ENCODE data around the gene SLC2A9. TPM values are rescaled to one million over a fixed set of nuclear protein-coding genes. Genes with fewer than 3 reads are reported as not detected.

SLC2A9 gene
- total RNA-seq, 1 donor from 2014 or later: 19.0 TPM

DNA sequence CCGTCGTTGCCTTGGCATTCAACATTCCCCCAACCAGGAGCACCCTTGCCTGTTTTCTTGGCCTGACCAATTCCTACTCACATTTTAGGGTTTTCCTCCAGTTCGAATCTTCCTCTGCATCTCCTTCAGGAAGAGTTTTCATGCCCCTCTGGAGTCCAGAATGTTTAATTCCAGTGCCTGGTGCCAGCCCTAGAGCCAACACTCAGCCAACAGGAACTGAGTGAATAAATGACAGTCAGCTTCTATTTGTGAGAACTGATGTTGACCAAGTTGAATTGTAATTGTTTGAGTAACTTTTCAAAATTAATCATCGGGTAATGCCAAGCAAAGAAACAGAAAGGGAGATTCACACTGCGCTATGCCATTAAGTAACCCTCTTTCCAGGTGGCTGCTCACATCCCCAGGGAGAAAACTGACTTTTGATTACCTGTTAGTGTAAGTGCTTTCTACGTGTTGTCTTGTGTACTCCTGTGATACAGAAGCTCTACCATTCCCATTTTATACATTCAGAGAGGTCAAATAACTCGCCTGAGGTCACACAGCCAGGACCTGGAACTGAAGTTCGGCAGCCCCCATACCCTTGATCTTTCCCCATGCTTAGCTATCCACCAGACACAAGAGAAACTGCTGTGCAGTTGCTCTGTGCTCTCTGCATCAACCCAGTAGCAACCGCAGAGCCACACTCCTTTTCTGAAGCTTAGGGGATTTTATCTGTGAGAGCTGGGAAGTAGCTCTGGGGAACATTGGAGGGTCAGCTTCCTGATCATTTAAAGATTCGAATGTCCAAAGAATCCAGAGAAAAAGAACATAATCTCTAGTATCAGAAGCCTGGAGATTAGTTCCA, 19.0 kb upstream of the SLC2A9 start:
- no peak overlapping the region for H3K4me3 ChIP-seq
- no peaks in the 10 kb centered on the region for H3K27me3 ChIP-seq
- H3K27ac ChIP-seq: no peak overlapping the region
- no peak for ATAC-seq
- no peaks in the 10 kb centered on the region for H3K4me1 ChIP-seq
- TF ChIP-seq, protein P1, sequence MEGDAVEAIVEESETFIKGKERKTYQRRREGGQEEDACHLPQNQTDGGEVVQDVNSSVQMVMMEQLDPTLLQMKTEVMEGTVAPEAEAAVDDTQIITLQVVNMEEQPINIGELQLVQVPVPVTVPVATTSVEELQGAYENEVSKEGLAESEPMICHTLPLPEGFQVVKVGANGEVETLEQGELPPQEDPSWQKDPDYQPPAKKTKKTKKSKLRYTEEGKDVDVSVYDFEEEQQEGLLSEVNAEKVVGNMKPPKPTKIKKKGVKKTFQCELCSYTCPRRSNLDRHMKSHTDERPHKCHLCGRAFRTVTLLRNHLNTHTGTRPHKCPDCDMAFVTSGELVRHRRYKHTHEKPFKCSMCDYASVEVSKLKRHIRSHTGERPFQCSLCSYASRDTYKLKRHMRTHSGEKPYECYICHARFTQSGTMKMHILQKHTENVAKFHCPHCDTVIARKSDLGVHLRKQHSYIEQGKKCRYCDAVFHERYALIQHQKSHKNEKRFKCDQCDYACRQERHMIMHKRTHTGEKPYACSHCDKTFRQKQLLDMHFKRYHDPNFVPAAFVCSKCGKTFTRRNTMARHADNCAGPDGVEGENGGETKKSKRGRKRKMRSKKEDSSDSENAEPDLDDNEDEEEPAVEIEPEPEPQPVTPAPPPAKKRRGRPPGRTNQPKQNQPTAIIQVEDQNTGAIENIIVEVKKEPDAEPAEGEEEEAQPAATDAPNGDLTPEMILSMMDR (IDR thresholded peaks at IDR 0.05): no peak
- H3K36me3 ChIP-seq: no peaks in the 10 kb centered on the region
- intact Hi-C loops (cut with DNase I): no loop called here
- DNase-seq: no peak
- H3K9me3 ChIP-seq: no peaks in the 10 kb centered on the region

DNA sequence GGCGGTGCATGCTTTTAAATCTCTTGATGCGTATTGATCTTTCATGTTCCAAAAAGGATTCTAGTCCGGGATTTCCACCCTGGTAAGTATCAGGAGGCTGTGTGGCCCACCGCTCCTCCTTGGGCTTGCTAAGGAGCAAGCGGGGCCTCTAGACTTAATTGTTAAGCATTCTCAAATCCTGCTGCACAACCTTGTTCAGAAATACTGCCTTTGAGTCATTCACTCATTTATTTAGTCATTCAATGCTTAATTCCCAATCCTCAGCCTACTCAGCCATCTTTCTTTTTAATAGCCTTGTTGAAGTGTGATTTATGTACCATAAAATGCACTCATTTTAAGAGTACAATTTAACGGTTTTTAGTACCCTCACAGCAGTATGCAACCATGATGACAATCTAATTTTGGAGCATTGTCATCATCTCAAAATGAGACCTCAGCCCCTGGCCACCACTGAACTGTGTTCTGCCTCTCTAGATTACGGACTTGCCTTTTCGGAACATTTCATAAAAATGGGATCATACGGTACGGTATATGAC, 15.6 kb upstream of the SLC2A9 start:
- Histone ChIP-seq H3K27me3 (no peaks in the 10 kb centered on the region), H3K36me3 (no peaks in the 10 kb centered on the region), H3K4me3 (no peak overlapping the region), H3K27ac (no peak overlapping the region), H3K4me1 (peaks cover 15% of the 10 kb centered on the region), H3K9me3 (no peaks in the 10 kb centered on the region)
- TF ChIP-seq, protein P1 (IDR thresholded peaks at IDR 0.05): no peak
- intact Hi-C loops (cut with DNase I): no loop called here
- no peak for ATAC-seq
- DNase-seq: no peak

DNA sequence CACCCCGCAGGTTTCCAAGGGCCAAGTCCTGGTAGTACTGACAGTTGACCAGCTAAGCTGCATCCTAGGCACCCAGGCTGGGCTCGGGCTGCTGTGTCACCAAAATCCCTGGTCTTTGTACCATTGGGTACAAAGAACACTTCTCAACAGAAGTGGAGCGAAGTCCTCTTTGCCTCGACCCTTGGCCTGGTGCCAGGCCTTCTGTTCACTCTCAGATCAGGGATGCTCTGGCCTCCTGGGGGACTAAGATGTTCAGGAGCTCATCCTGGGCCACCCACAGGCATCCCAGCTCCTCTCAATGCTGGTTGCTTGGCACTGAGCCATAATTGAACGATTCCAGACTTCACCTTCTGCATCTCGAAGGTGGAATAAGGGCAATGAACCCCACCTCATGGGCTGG, 13.8 kb upstream of the SLC2A9 start:
- Histone ChIP-seq H3K27ac (no peak overlapping the region), H3K27me3 (no peaks in the 10 kb centered on the region), H3K4me3 (no peak overlapping the region), H3K9me3 (no peaks in the 10 kb centered on the region), H3K4me1 (peaks cover 24% of the 10 kb centered on the region), H3K36me3 (no peaks in the 10 kb centered on the region)
- TF ChIP-seq, protein P1 (IDR thresholded peaks at IDR 0.05): no peak
- DNase-seq (no peak), ATAC-seq (no peak)
- intact Hi-C loops (cut with DNase I): no loop called here

DNA sequence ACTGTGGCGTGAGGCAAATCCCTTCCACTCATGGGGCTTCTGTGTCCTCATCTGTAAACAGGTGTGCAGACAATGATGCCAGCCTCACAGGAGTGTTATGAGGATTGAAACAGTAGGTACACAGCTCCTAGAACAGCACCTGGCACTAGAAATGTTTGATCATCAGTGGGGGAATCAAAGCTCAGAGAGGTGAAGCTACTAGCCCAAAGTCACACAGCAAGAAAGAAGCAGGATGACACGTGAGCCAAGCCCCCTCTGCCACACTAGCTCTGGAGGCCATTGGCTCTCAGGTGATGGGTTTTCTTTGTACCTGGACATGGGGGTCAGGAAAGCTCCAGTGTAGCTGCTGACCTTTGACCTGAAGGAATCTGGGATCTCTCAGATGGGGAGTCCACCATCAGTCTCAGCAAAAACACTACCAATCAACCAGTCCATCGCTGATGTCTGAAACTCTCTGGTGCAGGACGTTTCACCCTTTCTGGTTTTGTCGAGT, 13.4 kb upstream of the SLC2A9 start:
- intact Hi-C loops (cut with DNase I): no loop called here
- no peak overlapping the region for H3K27ac ChIP-seq
- H3K27me3 ChIP-seq: no peaks in the 10 kb centered on the region
- no peaks in the 10 kb centered on the region for H3K36me3 ChIP-seq
- H3K4me1 ChIP-seq: peaks cover 24% of the 10 kb centered on the region
- H3K9me3 ChIP-seq: no peaks in the 10 kb centered on the region
- DNase-seq: no peak
- ATAC-seq: no peak
- H3K4me3 ChIP-seq: no peak overlapping the region
- TF ChIP-seq, protein P1 (IDR thresholded peaks at IDR 0.05): no peak

DNA sequence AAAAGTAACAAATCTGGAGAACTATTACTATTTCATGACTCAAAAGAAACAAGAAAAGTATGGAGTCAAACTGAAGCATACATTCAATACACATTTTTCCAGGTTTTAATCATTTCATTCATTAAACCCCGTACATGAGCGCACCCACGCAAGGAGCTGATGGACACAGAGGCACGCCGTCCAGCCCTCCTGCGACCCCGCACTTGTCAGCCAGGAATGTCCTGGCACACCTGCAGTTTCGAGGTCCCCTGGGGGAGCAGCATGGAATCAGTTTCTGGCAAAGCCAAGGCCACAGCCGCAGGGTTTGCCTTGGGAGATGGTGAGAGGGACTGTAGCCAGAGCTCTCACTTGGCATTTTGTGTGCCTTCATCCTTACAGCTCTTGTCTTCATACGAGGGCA, 12.8 kb upstream of the SLC2A9 start:
- ATAC-seq: no peak
- no peak overlapping the region for H3K4me3 ChIP-seq
- H3K36me3 ChIP-seq: no peaks in the 10 kb centered on the region
- H3K27ac ChIP-seq: no peak overlapping the region
- intact Hi-C loops (cut with DNase I): no loop called here
- no peak for DNase-seq
- H3K4me1 ChIP-seq: peaks cover 24% of the 10 kb centered on the region
- H3K27me3 ChIP-seq: no peaks in the 10 kb centered on the region
- TF ChIP-seq, protein P1 (IDR thresholded peaks at IDR 0.05): no peak
- H3K9me3 ChIP-seq: no peaks in the 10 kb centered on the region

Measured in upper lobe of right lung (tissue), 1 donor.